NOMO-1 treated with dmso at 0.1 percent for 144 hours (cell line): Measurements from ENCODE around the gene CYB561D2.
A peak's percentile ranks its signal among the peaks of the same experiment; 100 is the strongest.

ENCODE experiments used
- DNase-seq: peaks from one replicate; lab custom pipeline; 2025; ENCODE audit not compliant: unreplicated experiment; lab: John Stamatoyannopoulos, UW

The CYB561D2 gene

DNA sequence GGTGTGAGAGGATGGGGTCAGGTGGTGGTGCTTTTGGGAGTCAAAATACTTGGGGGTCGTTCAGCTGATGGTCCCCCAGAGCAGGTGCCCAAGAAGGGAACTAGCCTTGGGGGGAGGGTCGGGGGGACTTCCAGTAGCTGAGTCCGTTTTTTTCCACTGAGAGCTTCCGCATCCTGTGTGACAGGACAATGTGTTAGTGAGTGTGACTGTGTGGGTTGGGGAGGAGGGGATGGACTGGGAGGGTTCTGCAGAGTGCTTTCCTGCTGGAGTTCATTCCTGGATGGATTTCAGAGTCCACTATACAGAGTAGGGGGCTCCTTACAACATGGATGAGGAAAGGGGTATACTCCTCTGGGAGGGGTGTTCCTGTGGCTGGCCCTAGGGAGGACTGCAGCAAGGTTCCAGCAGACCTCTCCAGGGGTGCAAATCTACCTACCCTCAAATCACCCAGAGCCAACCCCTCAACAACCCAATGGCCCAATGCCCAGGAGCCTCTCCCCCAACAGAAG is 27.5 kb upstream of the CYB561D2 start:
- DNase-seq = no peak

DNA sequence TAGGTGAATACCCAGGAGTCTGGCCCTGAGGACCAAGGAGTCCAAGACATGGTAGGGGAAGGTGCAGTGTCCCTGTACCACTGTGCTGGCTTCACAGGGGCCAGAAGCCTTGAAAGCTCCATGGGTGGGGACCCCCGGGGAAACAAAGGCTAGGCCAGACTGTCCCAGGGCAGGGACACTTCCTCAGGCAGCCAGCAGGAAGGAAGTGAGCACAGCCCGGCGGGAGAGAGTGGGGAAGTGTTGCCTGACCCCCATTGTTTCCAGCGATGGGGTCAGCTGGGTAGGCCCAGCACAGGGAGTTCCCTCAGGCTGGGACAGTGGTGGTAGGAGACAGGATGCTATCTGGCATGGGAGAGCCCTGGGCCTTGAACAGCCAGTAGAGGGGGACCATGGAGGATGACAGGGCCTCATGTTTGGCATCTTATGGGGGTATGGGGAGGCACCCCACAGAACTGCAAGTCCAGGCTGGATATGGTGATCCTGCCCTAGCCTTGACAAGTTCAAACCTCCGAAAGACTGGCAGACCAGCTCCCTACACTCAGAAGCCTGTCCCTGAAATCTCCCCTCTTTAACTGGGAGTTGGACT is 27.0 kb upstream of the CYB561D2 start:
- DNase-seq = no peak

DNA sequence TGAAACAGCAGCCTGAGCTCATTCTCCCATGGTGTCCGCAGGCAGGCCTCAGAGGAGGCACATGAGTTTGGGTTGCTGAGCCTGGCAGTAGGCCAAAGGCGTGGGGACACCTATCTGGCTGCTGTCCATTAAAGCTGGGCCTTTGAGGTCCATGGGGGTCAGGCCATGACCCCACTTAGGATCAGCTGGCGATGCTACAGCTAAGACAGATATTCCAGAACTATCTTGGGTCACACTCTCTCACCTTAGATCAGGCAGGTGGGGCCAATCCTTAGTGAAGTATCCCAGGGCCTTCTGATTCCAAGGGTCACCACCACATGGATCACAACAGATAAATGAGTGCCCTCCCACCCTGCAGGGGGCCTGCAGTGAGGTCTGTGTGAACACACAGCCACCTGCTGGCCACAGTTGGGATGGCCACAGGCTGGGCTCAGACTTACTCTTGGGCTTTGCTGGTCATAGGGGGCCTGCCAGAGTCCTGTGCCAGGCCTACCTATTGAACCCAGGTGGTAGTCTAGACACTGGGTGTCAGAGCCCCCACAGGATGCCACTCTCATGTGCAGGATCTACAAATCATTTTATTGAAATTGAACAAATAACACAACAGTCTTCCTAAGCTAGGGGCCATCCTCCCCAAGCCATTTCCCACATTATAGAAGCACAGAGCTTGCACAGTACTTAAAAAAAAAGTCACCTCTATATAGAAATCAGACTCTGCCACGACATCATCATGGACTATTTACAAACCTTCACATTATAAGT is 26.1 kb upstream of the CYB561D2 start:
- DNase-seq = peak; percentile 46

GRCh38 chr3:50325113-50325480 is 25.6 kb upstream of the CYB561D2 start:
- DNase-seq = no peak

- no peak for DNase-seq
Observed at GRCh38 chr3:50325497-50326181, 25.0 kb upstream of the CYB561D2 start.

DNA sequence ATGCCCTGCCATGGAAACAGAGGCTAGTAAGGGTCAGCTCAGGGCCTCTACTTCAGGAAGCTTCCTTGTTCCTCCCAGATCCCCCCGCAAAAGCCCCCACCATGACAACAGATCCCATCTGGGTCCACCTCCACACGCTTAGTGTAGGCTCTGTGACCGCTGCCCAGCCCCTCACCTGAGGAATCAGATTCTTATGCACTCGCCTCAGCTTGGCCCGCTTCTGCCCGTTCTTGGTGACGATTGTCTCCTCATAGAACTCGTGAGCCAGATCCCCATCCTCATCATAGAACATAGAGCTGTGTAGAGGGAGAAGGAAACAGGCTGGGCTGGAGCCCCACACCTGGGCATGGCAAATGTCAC is 24.5 kb upstream of the CYB561D2 start:
- no peak for DNase-seq

GRCh38 chr3:50327129-50327528 is 23.5 kb upstream of the CYB561D2 start:
- no peak for DNase-seq

DNA sequence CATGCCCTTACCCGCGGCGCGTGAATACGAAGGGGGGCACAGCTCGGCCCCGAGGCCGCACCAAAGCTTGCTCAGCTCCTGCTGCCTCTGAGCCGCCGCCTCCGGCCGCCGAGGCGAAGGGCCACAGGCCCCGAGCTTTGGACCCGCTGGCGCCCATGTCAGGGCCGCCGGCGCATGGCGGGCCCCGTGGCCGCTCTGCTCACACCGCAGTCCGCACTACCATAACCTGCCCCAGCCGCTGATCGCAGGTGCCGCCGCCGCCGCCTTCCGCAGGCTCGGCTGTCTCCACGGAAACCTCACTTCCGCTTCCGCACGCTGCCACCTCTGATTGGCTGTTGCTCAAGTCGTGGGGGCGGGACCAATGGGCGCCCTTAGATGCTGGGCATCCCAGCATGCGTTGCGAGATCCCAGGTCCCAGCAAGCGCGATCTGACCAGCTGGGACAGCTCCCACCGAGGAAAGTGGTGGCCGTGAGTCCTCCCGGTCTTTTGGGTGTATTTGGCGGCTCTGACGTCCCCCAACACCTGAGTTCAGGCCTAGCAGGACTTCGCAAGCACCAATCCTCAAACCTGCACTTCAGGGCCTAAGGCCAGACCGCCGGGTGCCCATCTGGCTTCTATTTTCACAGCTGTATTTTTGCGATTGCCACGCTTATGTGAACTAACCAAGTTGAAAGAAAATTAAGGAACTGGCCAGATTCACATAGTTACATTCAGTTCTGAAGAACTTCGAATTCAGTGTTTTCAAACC is 22.5 kb upstream of the CYB561D2 start, which contains the start of gene TUSC2:
Gene TUSC2 (minus strand): TSS at position 281 of the 749 bp plus-strand sequence. CDS start 124 bp downstream, at position 157.
- peak; percentile 92 for DNase-seq

- DNase-seq = no peak
Observed at GRCh38 chr3:50330330-50330729, 20.3 kb upstream of the CYB561D2 start.

- no peak for DNase-seq
Observed at GRCh38 chr3:50331364-50331907, 19.2 kb upstream of the CYB561D2 start.

GRCh38 chr3:50333744-50334328 is 16.8 kb upstream of the CYB561D2 start:
- no peak for DNase-seq

DNA sequence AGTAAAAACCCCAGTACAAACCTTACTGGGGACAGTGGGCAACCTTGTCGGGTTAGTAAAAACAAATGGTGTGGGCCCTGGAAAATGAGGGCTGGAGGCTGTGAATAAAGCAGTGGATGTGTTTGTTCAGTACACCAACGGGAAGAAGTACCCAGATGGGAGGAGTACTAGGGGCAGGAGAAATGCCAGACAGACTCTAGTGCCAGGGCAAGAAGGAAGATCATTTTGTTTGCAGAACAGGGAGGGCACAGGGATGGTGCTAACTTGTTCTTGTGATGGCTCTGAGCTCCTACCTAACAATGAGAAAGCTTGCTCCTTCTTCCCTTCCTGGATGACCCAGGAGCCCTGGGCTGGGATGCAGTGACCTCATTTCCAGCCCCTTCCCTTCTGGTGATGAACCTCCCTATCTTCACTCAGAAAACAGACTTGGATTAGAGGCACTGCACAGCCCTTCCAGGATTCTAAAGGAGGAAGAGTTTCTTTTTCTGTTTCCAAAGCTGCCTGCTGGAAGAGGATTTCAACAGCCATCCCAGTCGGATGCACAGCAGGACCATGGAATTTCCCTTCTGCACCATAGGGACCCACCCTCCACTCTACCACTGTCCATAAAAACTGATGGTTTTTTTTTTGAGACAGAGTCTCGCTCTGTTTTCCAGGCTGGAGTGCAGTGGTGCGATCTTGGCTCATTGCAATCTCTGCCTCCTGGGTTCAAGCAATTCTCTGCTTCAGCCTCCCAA is 16.2 kb upstream of the CYB561D2 start:
- no peak for DNase-seq

GRCh38 chr3:50336452-50337174 is 14.0 kb upstream of the CYB561D2 start:
- DNase-seq = no peak

DNA sequence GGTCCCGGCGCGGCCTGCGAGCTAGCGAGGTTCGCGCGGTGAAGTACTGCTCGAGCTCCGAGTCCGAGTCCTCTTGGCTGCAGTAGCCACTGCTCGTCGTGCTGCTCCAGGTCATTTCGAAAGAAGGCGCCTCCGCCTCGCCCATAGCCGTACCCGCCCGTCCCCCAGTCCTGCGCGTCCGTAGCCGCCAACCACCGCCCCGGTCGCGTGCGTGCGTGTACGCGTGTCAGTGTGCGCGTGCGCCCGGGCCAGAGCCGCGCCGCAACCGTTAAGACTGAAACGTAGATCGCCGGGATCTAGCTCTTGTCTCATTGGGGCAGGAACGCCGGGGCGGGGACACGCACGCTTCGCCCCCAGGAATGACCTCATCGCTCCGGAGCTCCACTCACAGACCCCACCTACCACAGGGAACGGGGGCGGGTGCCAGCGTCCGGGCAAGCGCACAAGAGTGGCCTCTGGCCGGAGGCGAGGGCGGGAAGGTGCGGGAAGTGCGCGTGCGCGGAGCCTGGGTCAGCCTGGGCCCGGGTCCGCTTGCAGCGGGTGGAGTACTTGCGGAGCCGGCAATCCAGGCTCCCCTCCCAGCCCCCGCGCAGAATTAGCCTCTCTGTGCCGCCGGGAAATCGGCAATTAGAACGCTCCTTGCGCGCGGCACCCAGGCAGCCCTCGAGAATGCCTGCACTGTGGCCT is 13.3 kb upstream of the CYB561D2 start:
- peak; percentile 99 for DNase-seq

GRCh38 chr3:50338965-50339364 is 11.7 kb upstream of the CYB561D2 start:
- peak; percentile 28 for DNase-seq

DNA sequence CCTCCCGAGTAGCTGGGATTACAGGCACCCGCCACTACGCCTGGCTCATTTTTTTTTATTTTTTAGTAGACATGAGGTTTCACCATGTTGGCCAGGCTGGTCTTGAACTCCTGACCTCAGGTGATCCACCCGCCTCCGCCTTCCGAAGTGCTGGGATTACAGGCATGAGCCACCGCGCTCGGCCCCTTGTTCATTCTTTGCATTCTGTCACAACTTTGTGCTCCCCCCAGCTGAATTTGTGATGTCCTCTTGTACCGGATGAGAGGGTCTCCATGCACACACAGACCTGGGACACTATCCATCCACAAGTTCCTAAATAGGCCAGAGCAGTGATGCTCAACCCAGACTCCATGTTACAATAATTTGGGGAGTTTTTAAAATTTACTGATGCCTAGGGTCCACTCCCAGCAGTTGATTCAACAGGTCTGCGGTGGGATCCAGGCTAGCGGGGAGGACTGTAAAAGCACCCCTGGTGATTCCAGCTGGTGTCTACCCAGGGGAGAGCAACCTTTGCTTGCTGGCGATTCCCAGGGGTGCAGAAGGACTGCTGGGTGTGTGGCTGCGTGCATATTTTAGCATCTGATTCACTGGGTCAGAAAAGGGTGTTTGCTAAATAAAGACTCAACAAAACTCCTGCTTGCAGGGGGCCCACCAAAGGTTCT is 11.0 kb upstream of the CYB561D2 start:
- DNase-seq = no peak

GRCh38 chr3:50340147-50340447 is 10.6 kb upstream of the CYB561D2 start:
- no peak for DNase-seq
